ENCODE results near the gene TEX35. TPM values are rescaled to one million over a fixed set of nuclear protein-coding genes. Genes with fewer than 3 reads are reported as not detected.

The TEX35 gene
- total and polyA plus RNA-seq, 12 donors, result 0.03 to 0.56 (median 0.09) TPM; not detected in 9

GRCh38 chr1:178490136-178490535, 22.8 kb upstream of the TEX35 start:
- Histone ChIP-seq H3K9me3 (no peaks in the 10 kb centered on the region), H3K36me3 (no peaks in the 10 kb centered on the region), H3K4me3 (no peak overlapping the region), H3K4me1 (peaks cover 2 to 26% (median 13%) of the 10 kb centered on the region in 9 donors), H3K27ac (no peak overlapping the region), H3K27me3 (no peaks in the 10 kb centered on the region)
- intact Hi-C loops (cut with DNase I), result loop anchor here in 1 of 10 donors (10.0 kb wide), 1 partner anchor 185 kb away; no protein-coding TSS in a partner anchor
- 97% methylated on average over 8 of the region's 8 CpGs for WGBS, 2 donors
- no peak for TF ChIP-seq CTCF (IDR thresholded peaks at IDR 0.05)
- DNase-seq (no peak), ATAC-seq (no peak)

- DNase-seq (no peak), ATAC-seq (no peak)
- intact Hi-C loops (cut with DNase I), result loop anchor here in 1 of 10 donors (10.0 kb wide), 1 partner anchor 186 kb away; no protein-coding TSS in a partner anchor
- Histone ChIP-seq H3K4me1 (peaks cover 2 to 20% (median 9%) of the 10 kb centered on the region in 9 donors), H3K27ac (no peak overlapping the region), H3K9me3 (no peaks in the 10 kb centered on the region), H3K4me3 (no peak overlapping the region), H3K36me3 (no peaks in the 10 kb centered on the region), H3K27me3 (no peaks in the 10 kb centered on the region)
- no peak for TF ChIP-seq CTCF (IDR thresholded peaks at IDR 0.05)
- 86% methylated on average over 9 of the region's 9 CpGs for WGBS, 2 donors
Observed at GRCh38 chr1:178490967-178491366, 21.9 kb upstream of the TEX35 start.

GRCh38 chr1:178491721-178492120, 21.2 kb upstream of the TEX35 start:
- Histone ChIP-seq H3K4me3 (no peak overlapping the region), H3K27ac (no peak overlapping the region), H3K36me3 (no peaks in the 10 kb centered on the region), H3K4me1 (peaks cover 1 to 13% (median 5%) of the 10 kb centered on the region in 9 donors), H3K9me3 (no peaks in the 10 kb centered on the region), H3K27me3 (no peaks in the 10 kb centered on the region)
- 94 to 100% methylated on average over 4 of the region's 4 CpGs for WGBS, 2 donors
- DNase-seq (no peak), ATAC-seq (no peak)
- intact Hi-C loops (cut with DNase I), result loop anchor here in 1 of 10 donors (10.0 kb wide), 1 partner anchor 187 kb away; no protein-coding TSS in a partner anchor
- no peak for TF ChIP-seq CTCF (IDR thresholded peaks at IDR 0.05)

GRCh38 chr1:178492341-178492740, 20.6 kb upstream of the TEX35 start:
- H3K27me3 ChIP-seq, result no peaks in the 10 kb centered on the region
- DNase-seq, result no peak
- intact Hi-C loops (cut with DNase I), result loop anchor here in 1 of 10 donors (10.0 kb wide), 1 partner anchor 188 kb away; no protein-coding TSS in a partner anchor
- H3K4me3 ChIP-seq, result no peak overlapping the region
- peaks cover 0 to 6% (median 0%) of the 10 kb centered on the region in 9 donors for H3K4me1 ChIP-seq
- WGBS, 2 donors, result 90 to 93% methylated on average over 11 of the region's 11 CpGs
- H3K36me3 ChIP-seq, result no peaks in the 10 kb centered on the region
- no peak for TF ChIP-seq CTCF (IDR thresholded peaks at IDR 0.05)
- H3K9me3 ChIP-seq, result no peaks in the 10 kb centered on the region
- no peak for ATAC-seq
- no peak overlapping the region for H3K27ac ChIP-seq

Measured in heart right ventricle (tissue), 16 donors.